Measurements from ENCODE around the gene TBCD. TPM values are rescaled to one million over a fixed set of nuclear protein-coding genes. Genes with fewer than 3 reads are reported as not detected.
"Not testable (repeated sequence)": the region's sequence is repeated elsewhere in the genome, so short reads cannot be mapped to it uniquely, and the experiment has no call there.

Gene TBCD
- polyA plus RNA-seq, 2 donors: 54.4 to 62.8 TPM

GRCh38 chr17:82948957-82949356, 197.1 kb downstream of the TBCD start:
- H3K27ac ChIP-seq (ENCODE audit: low read depth in 2 of 2, low read length in 1 of 2): no peak overlapping the region
- H3K27me3 ChIP-seq (ENCODE audit: control insufficient read depth in 1 of 2, insufficient read depth in 2 of 2, low read length in 2 of 2): no peaks in the 10 kb centered on the region
- H3K9me3 ChIP-seq (ENCODE audit: control insufficient read depth in 2 of 2, insufficient read depth in 1 of 2, low read depth in 1 of 2, low read length in 1 of 2): peaks cover 3 to 18% of the 10 kb centered on the region in 2 donors
- H3K4me3 ChIP-seq (ENCODE audit: low read depth in 1 of 2, low read length in 2 of 2): no peak overlapping the region
- peaks cover 3% of the 10 kb centered on the region in 2 donors for H3K36me3 ChIP-seq (ENCODE audit: control insufficient read depth in 2 of 2, insufficient read depth in 2 of 2, low read length in 1 of 2)
- WGBS, 2 donors: 96 to 98% methylated on average over 5 of the region's 5 CpGs
- H3K4me1 ChIP-seq (ENCODE audit: control insufficient read depth in 2 of 2, insufficient read depth in 2 of 2, low read length in 1 of 2): no peaks in the 10 kb centered on the region

- Histone ChIP-seq H3K36me3 (ENCODE audit: control insufficient read depth in 2 of 2, insufficient read depth in 2 of 2, low read length in 1 of 2) (no peaks in the 10 kb centered on the region), H3K27ac (ENCODE audit: low read depth in 2 of 2, low read length in 1 of 2) (no peak overlapping the region), H3K9me3 (ENCODE audit: control insufficient read depth in 2 of 2, insufficient read depth in 1 of 2, low read depth in 1 of 2, low read length in 1 of 2) (peaks cover 3 to 14% of the 10 kb centered on the region in 2 donors), H3K4me1 (ENCODE audit: control insufficient read depth in 2 of 2, insufficient read depth in 2 of 2, low read length in 1 of 2) (no peaks in the 10 kb centered on the region), H3K4me3 (ENCODE audit: low read depth in 1 of 2, low read length in 2 of 2) (no peak overlapping the region), H3K27me3 (ENCODE audit: control insufficient read depth in 1 of 2, insufficient read depth in 2 of 2, low read length in 2 of 2) (no peaks in the 10 kb centered on the region)
- 98% methylated on average over 20 of the region's 20 CpGs for WGBS, 2 donors
These were observed 197.5 kb downstream of the TBCD start for GRCh38 chr17:82949361-82949760.

- Histone ChIP-seq H3K4me1 (ENCODE audit: control insufficient read depth in 2 of 2, insufficient read depth in 2 of 2, low read length in 1 of 2) (no peaks in the 10 kb centered on the region), H3K9me3 (ENCODE audit: control insufficient read depth in 2 of 2, insufficient read depth in 1 of 2, low read depth in 1 of 2, low read length in 1 of 2) (peaks cover 3 to 11% of the 10 kb centered on the region in 2 donors), H3K27me3 (ENCODE audit: control insufficient read depth in 1 of 2, insufficient read depth in 2 of 2, low read length in 2 of 2) (no peaks in the 10 kb centered on the region), H3K27ac (ENCODE audit: low read depth in 2 of 2, low read length in 1 of 2) (no peak overlapping the region), H3K36me3 (ENCODE audit: control insufficient read depth in 2 of 2, insufficient read depth in 2 of 2, low read length in 1 of 2) (no peaks in the 10 kb centered on the region), H3K4me3 (ENCODE audit: low read depth in 1 of 2, low read length in 2 of 2) (no peak overlapping the region)
- WGBS, 2 donors: 98% methylated on average over 10 of the region's 10 CpGs
These were observed 198.1 kb downstream of the TBCD start for GRCh38 chr17:82949984-82950383.

- Histone ChIP-seq H3K27ac (ENCODE audit: low read depth in 2 of 2, low read length in 1 of 2) (no peak overlapping the region), H3K27me3 (ENCODE audit: control insufficient read depth in 1 of 2, insufficient read depth in 2 of 2, low read length in 2 of 2) (no peaks in the 10 kb centered on the region), H3K9me3 (ENCODE audit: control insufficient read depth in 2 of 2, insufficient read depth in 1 of 2, low read depth in 1 of 2, low read length in 1 of 2) (peaks cover 3 to 11% of the 10 kb centered on the region in 2 donors), H3K4me3 (ENCODE audit: low read depth in 1 of 2, low read length in 2 of 2) (no peak overlapping the region), H3K4me1 (ENCODE audit: control insufficient read depth in 2 of 2, insufficient read depth in 2 of 2, low read length in 1 of 2) (no peaks in the 10 kb centered on the region), H3K36me3 (ENCODE audit: control insufficient read depth in 2 of 2, insufficient read depth in 2 of 2, low read length in 1 of 2) (no peaks in the 10 kb centered on the region)
- WGBS, 2 donors: 90 to 91% methylated on average over 18 of the region's 18 CpGs
These were observed 198.7 kb downstream of the TBCD start for GRCh38 chr17:82950525-82951102.

- Histone ChIP-seq H3K27me3 (ENCODE audit: control insufficient read depth in 1 of 2, insufficient read depth in 2 of 2, low read length in 2 of 2) (no peaks in the 10 kb centered on the region), H3K4me1 (ENCODE audit: control insufficient read depth in 2 of 2, insufficient read depth in 2 of 2, low read length in 1 of 2) (no peaks in the 10 kb centered on the region), H3K4me3 (ENCODE audit: low read depth in 1 of 2, low read length in 2 of 2) (no peak overlapping the region), H3K9me3 (ENCODE audit: control insufficient read depth in 2 of 2, insufficient read depth in 1 of 2, low read depth in 1 of 2, low read length in 1 of 2) (peaks cover under 1 to 7% of the 10 kb centered on the region in 2 donors), H3K27ac (ENCODE audit: low read depth in 2 of 2, low read length in 1 of 2) (no peak overlapping the region), H3K36me3 (ENCODE audit: control insufficient read depth in 2 of 2, insufficient read depth in 2 of 2, low read length in 1 of 2) (peaks cover 0 to under 1% of the 10 kb centered on the region in 2 donors)
- 94 to 95% methylated on average over 13 of the region's 13 CpGs for WGBS, 2 donors
These were observed 200.2 kb downstream of the TBCD start for GRCh38 chr17:82952019-82952418.

- H3K4me1 ChIP-seq (ENCODE audit: control insufficient read depth in 2 of 2, insufficient read depth in 2 of 2, low read length in 1 of 2); H3K36me3 ChIP-seq (ENCODE audit: control insufficient read depth in 2 of 2, insufficient read depth in 2 of 2, low read length in 1 of 2); H3K4me3 ChIP-seq (ENCODE audit: low read depth in 1 of 2, low read length in 2 of 2); H3K27me3 ChIP-seq (ENCODE audit: control insufficient read depth in 1 of 2, insufficient read depth in 2 of 2, low read length in 2 of 2); H3K9me3 ChIP-seq (ENCODE audit: control insufficient read depth in 2 of 2, insufficient read depth in 1 of 2, low read depth in 1 of 2, low read length in 1 of 2); H3K27ac ChIP-seq (ENCODE audit: low read depth in 2 of 2, low read length in 1 of 2): not testable (repeated sequence)
- 86 to 87% methylated on average over 3 of the region's 3 CpGs for WGBS, 2 donors
These were observed 203.2 kb downstream of the TBCD start for GRCh38 chr17:82955106-82955505.

GRCh38 chr17:82955627-82956026, 203.8 kb downstream of the TBCD start:
- H3K4me1 ChIP-seq (ENCODE audit: control insufficient read depth in 2 of 2, insufficient read depth in 2 of 2, low read length in 1 of 2); H3K27ac ChIP-seq (ENCODE audit: low read depth in 2 of 2, low read length in 1 of 2); H3K9me3 ChIP-seq (ENCODE audit: control insufficient read depth in 2 of 2, insufficient read depth in 1 of 2, low read depth in 1 of 2, low read length in 1 of 2); H3K36me3 ChIP-seq (ENCODE audit: control insufficient read depth in 2 of 2, insufficient read depth in 2 of 2, low read length in 1 of 2); H3K27me3 ChIP-seq (ENCODE audit: control insufficient read depth in 1 of 2, insufficient read depth in 2 of 2, low read length in 2 of 2); H3K4me3 ChIP-seq (ENCODE audit: low read depth in 1 of 2, low read length in 2 of 2): not testable (repeated sequence)
- WGBS, 2 donors: 91 to 92% methylated on average over 4 of the region's 4 CpGs

- Histone ChIP-seq H3K9me3 (ENCODE audit: control insufficient read depth in 2 of 2, insufficient read depth in 1 of 2, low read depth in 1 of 2, low read length in 1 of 2) (no peaks in the 10 kb centered on the region), H3K4me1 (ENCODE audit: control insufficient read depth in 2 of 2, insufficient read depth in 2 of 2, low read length in 1 of 2) (no peaks in the 10 kb centered on the region), H3K4me3 (ENCODE audit: low read depth in 1 of 2, low read length in 2 of 2) (no peak overlapping the region), H3K27ac (ENCODE audit: low read depth in 2 of 2, low read length in 1 of 2) (no peak overlapping the region), H3K27me3 (ENCODE audit: control insufficient read depth in 1 of 2, insufficient read depth in 2 of 2, low read length in 2 of 2) (no peaks in the 10 kb centered on the region), H3K36me3 (ENCODE audit: control insufficient read depth in 2 of 2, insufficient read depth in 2 of 2, low read length in 1 of 2) (peaks cover 0 to 9% of the 10 kb centered on the region in 2 donors)
- WGBS, 2 donors: 96 to 97% methylated on average over 18 of the region's 18 CpGs
These were observed 204.4 kb downstream of the TBCD start for GRCh38 chr17:82956146-82956725.

- no peaks in the 10 kb centered on the region for H3K4me1 ChIP-seq (ENCODE audit: control insufficient read depth in 2 of 2, insufficient read depth in 2 of 2, low read length in 1 of 2)
- H3K36me3 ChIP-seq (ENCODE audit: control insufficient read depth in 2 of 2, insufficient read depth in 2 of 2, low read length in 1 of 2): peaks cover 0 to 9% of the 10 kb centered on the region in 2 donors
- H3K27ac ChIP-seq (ENCODE audit: low read depth in 2 of 2, low read length in 1 of 2): no peak overlapping the region
- WGBS, 2 donors: 92 to 96% methylated on average over 33 of the region's 33 CpGs
- H3K27me3 ChIP-seq (ENCODE audit: control insufficient read depth in 1 of 2, insufficient read depth in 2 of 2, low read length in 2 of 2): no peaks in the 10 kb centered on the region
- no peak overlapping the region for H3K4me3 ChIP-seq (ENCODE audit: low read depth in 1 of 2, low read length in 2 of 2)
- H3K9me3 ChIP-seq (ENCODE audit: control insufficient read depth in 2 of 2, insufficient read depth in 1 of 2, low read depth in 1 of 2, low read length in 1 of 2): no peaks in the 10 kb centered on the region
These were observed 205.0 kb downstream of the TBCD start for GRCh38 chr17:82956726-82957468.

GRCh38 chr17:82957469-82957795, 205.6 kb downstream of the TBCD start:
- H3K36me3 ChIP-seq (ENCODE audit: control insufficient read depth in 2 of 2, insufficient read depth in 2 of 2, low read length in 1 of 2): peaks cover 0 to 9% of the 10 kb centered on the region in 2 donors
- WGBS, 2 donors: 88 to 92% methylated on average over 8 of the region's 8 CpGs

More at GRCh38 chr17:82957469-82957795, 205.6 kb downstream of the TBCD start:
- Histone ChIP-seq H3K27me3 (ENCODE audit: control insufficient read depth in 1 of 2, insufficient read depth in 2 of 2, low read length in 2 of 2) (no peaks in the 10 kb centered on the region), H3K27ac (ENCODE audit: low read depth in 2 of 2, low read length in 1 of 2) (no peak overlapping the region), H3K4me3 (ENCODE audit: low read depth in 1 of 2, low read length in 2 of 2) (no peak overlapping the region), H3K4me1 (ENCODE audit: control insufficient read depth in 2 of 2, insufficient read depth in 2 of 2, low read length in 1 of 2) (no peaks in the 10 kb centered on the region), H3K9me3 (ENCODE audit: control insufficient read depth in 2 of 2, insufficient read depth in 1 of 2, low read depth in 1 of 2, low read length in 1 of 2) (no peaks in the 10 kb centered on the region)

Data from esophagus (tissue), 2 donors.